ENCODE measurements around the gene CNOT6.
"Not testable (repeated sequence)": the region's sequence is repeated elsewhere in the genome, so short reads cannot be mapped to it uniquely, and the experiment has no call there.

Gene CNOT6

GRCh38 chr5:180470966-180471582, 23.1 kb upstream of the CNOT6 start:
- CTCF ChIA-PET: interaction anchor here (0.5 to 3.3 kb wide), 14 partner anchors 10 to 468 kb away, joined by 3 to 33 read pairs (median 4); no protein-coding TSS in a partner anchor
- WGBS (ENCODE audit: insufficient coverage): 34% methylated on average over 15 of the region's 16 CpGs
- H3K4me3 ChIP-seq (ENCODE audit: control insufficient read depth in 1 of 7, extremely low read depth in 1 of 7, insufficient read depth in 4 of 7, low read depth in 2 of 7, low read length in 6 of 7): no peak overlapping the region
- H3K9me3 ChIP-seq (ENCODE audit: control extremely low read depth in 1 of 5, control insufficient read depth in 4 of 5, insufficient read depth in 2 of 5, low read depth in 1 of 5, low read length in 4 of 5): no peaks in the 10 kb centered on the region
- no peaks in the 10 kb centered on the region for H3K36me3 ChIP-seq (ENCODE audit: control insufficient read depth in 4 of 4, insufficient read depth in 4 of 4, low read length in 3 of 4)
- H3K27ac ChIP-seq (ENCODE audit: insufficient read depth in 1 of 2, low read depth in 1 of 2, low read length in 2 of 2, poor library complexity in 1 of 2, severe bottlenecking in 2 of 2): no peak overlapping the region
- peaks cover 0 to 7% (median 6%) of the 10 kb centered on the region in 5 experiments for H3K27me3 ChIP-seq (replicated peaks in 2 of 5; ENCODE audit: control insufficient read depth in 4 of 5, insufficient read depth in 5 of 5, low read length in 4 of 5)
- POLR2A ChIA-PET: no interaction called here
- H3K4me1 ChIP-seq (ENCODE audit: control extremely low read depth in 1 of 4, control insufficient read depth in 4 of 4, insufficient read depth in 4 of 4, low read length in 3 of 4): no peaks in the 10 kb centered on the region
- peak; percentile 61 to 79 (median 73) for DNase-seq

DNA sequence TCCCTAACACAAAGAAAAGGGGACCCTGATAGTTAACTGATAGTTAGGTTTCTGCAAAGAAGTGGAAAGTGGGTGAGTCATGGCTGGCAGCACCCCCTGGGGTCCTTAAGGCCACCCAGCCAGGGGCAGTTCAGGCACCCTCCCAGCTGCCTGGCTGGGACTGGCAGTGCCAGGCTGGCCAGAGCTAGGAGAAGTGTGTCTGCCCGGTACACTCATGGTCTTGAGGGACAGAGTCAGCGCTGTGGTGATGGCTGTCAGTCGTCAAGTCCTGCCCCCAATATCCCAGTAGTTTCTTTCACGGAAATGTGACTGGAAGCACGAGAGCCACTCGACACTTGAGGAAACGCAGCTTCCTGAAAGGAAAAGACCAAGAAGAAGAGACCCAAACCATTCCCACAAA, 22.3 kb upstream of the CNOT6 start:
- H3K9me3 ChIP-seq (ENCODE audit: control extremely low read depth in 1 of 5, control insufficient read depth in 4 of 5, insufficient read depth in 2 of 5, low read depth in 1 of 5, low read length in 4 of 5): no peaks in the 10 kb centered on the region
- peaks cover 0 to 7% (median 6%) of the 10 kb centered on the region in 5 experiments for H3K27me3 ChIP-seq (replicated peaks in 2 of 5; ENCODE audit: control insufficient read depth in 4 of 5, insufficient read depth in 5 of 5, low read length in 4 of 5)
- H3K27ac ChIP-seq (ENCODE audit: insufficient read depth in 1 of 2, low read depth in 1 of 2, low read length in 2 of 2, poor library complexity in 1 of 2, severe bottlenecking in 2 of 2): no peak overlapping the region
- ChIA-PET POLR2A (no interaction called here), CTCF (interaction anchor here (1.0 to 3.3 kb wide), 10 partner anchors 10 to 289 kb away, joined by 3 to 33 read pairs (median 6); no protein-coding TSS in a partner anchor)
- no peaks in the 10 kb centered on the region for H3K36me3 ChIP-seq (ENCODE audit: control insufficient read depth in 4 of 4, insufficient read depth in 4 of 4, low read length in 3 of 4)
- 77% methylated on average over 7 of the region's 7 CpGs for WGBS (ENCODE audit: insufficient coverage)
- no peaks in the 10 kb centered on the region for H3K4me1 ChIP-seq (ENCODE audit: control extremely low read depth in 1 of 4, control insufficient read depth in 4 of 4, insufficient read depth in 4 of 4, low read length in 3 of 4)
- H3K4me3 ChIP-seq (ENCODE audit: control insufficient read depth in 1 of 7, extremely low read depth in 1 of 7, insufficient read depth in 4 of 7, low read depth in 2 of 7, low read length in 6 of 7): no peak overlapping the region
- no peak for DNase-seq

DNA sequence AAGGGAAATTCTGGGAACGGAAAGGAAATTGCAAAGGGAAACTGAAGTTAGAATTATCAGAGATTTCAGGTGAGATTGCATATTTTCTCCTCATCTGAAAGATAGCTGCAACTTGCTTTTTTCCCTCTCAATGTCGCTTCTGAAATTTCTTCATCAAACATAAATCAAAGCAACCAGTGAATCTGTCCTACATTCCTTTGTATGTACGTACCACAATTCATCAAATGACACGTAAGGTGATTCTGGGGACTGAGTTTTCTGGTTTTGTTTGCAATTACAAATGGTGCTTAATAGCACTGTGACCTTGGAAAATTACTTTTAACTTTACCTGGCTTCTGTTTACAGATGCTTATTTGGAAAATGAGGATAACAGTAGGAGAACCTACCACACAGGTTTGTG, 21.9 kb upstream of the CNOT6 start:
- Histone ChIP-seq H3K4me1 (ENCODE audit: control extremely low read depth in 1 of 4, control insufficient read depth in 4 of 4, insufficient read depth in 4 of 4, low read length in 3 of 4) (no peaks in the 10 kb centered on the region), H3K4me3 (ENCODE audit: control insufficient read depth in 1 of 7, extremely low read depth in 1 of 7, insufficient read depth in 4 of 7, low read depth in 2 of 7, low read length in 6 of 7) (no peak overlapping the region), H3K27ac (ENCODE audit: insufficient read depth in 1 of 2, low read depth in 1 of 2, low read length in 2 of 2, poor library complexity in 1 of 2, severe bottlenecking in 2 of 2) (no peak overlapping the region), H3K36me3 (ENCODE audit: control insufficient read depth in 4 of 4, insufficient read depth in 4 of 4, low read length in 3 of 4) (no peaks in the 10 kb centered on the region), H3K9me3 (ENCODE audit: control extremely low read depth in 1 of 5, control insufficient read depth in 4 of 5, insufficient read depth in 2 of 5, low read depth in 1 of 5, low read length in 4 of 5) (no peaks in the 10 kb centered on the region), H3K27me3 (replicated peaks in 2 of 5; ENCODE audit: control insufficient read depth in 4 of 5, insufficient read depth in 5 of 5, low read length in 4 of 5) (peaks cover 0 to 7% (median 6%) of the 10 kb centered on the region in 5 experiments)
- ChIA-PET CTCF (interaction anchor here (1.5 to 3.3 kb wide), 5 partner anchors 8 to 178 kb away, joined by 5 to 33 read pairs (median 8); no protein-coding TSS in a partner anchor), POLR2A (no interaction called here)
- WGBS (ENCODE audit: insufficient coverage): no CpG with 5 or more reads among the region's 4 CpGs
- DNase-seq: no peak

GRCh38 chr5:180473386-180473785, 20.8 kb upstream of the CNOT6 start:
- WGBS (ENCODE audit: insufficient coverage): 98% methylated on average over 8 of the region's 8 CpGs
- DNase-seq; H3K36me3 ChIP-seq (ENCODE audit: control insufficient read depth in 4 of 4, insufficient read depth in 4 of 4, low read length in 3 of 4); H3K27ac ChIP-seq (ENCODE audit: insufficient read depth in 1 of 2, low read depth in 1 of 2, low read length in 2 of 2, poor library complexity in 1 of 2, severe bottlenecking in 2 of 2); POLR2A ChIA-PET; H3K4me1 ChIP-seq (ENCODE audit: control extremely low read depth in 1 of 4, control insufficient read depth in 4 of 4, insufficient read depth in 4 of 4, low read length in 3 of 4); H3K27me3 ChIP-seq (replicated peaks in 2 of 5; ENCODE audit: control insufficient read depth in 4 of 5, insufficient read depth in 5 of 5, low read length in 4 of 5); H3K4me3 ChIP-seq (ENCODE audit: control insufficient read depth in 1 of 7, extremely low read depth in 1 of 7, insufficient read depth in 4 of 7, low read depth in 2 of 7, low read length in 6 of 7); H3K9me3 ChIP-seq (ENCODE audit: control extremely low read depth in 1 of 5, control insufficient read depth in 4 of 5, insufficient read depth in 2 of 5, low read depth in 1 of 5, low read length in 4 of 5): not testable (repeated sequence)
- CTCF ChIA-PET: interaction anchor here (1.5 to 3.3 kb wide), 3 partner anchors 10 to 194 kb away, joined by 4 to 33 read pairs (median 8); no protein-coding TSS in a partner anchor

- WGBS (ENCODE audit: insufficient coverage): 97% methylated on average over 11 of the region's 11 CpGs
- no peaks in the 10 kb centered on the region for H3K36me3 ChIP-seq (ENCODE audit: control insufficient read depth in 4 of 4, insufficient read depth in 4 of 4, low read length in 3 of 4)
- no peak overlapping the region for H3K4me3 ChIP-seq (ENCODE audit: control insufficient read depth in 1 of 7, extremely low read depth in 1 of 7, insufficient read depth in 4 of 7, low read depth in 2 of 7, low read length in 6 of 7)
- ChIA-PET POLR2A (no interaction called here), CTCF (interaction anchor here (0.6 to 2.2 kb wide), 5 partner anchors 11 to 195 kb away, joined by 3 to 8 read pairs (median 4); no protein-coding TSS in a partner anchor)
- DNase-seq: no peak
- no peaks in the 10 kb centered on the region for H3K4me1 ChIP-seq (ENCODE audit: control extremely low read depth in 1 of 4, control insufficient read depth in 4 of 4, insufficient read depth in 4 of 4, low read length in 3 of 4)
- peaks cover 0 to 7% (median 6%) of the 10 kb centered on the region in 5 experiments for H3K27me3 ChIP-seq (replicated peaks in 2 of 5; ENCODE audit: control insufficient read depth in 4 of 5, insufficient read depth in 5 of 5, low read length in 4 of 5)
- H3K9me3 ChIP-seq (ENCODE audit: control extremely low read depth in 1 of 5, control insufficient read depth in 4 of 5, insufficient read depth in 2 of 5, low read depth in 1 of 5, low read length in 4 of 5): no peaks in the 10 kb centered on the region
- H3K27ac ChIP-seq (ENCODE audit: insufficient read depth in 1 of 2, low read depth in 1 of 2, low read length in 2 of 2, poor library complexity in 1 of 2, severe bottlenecking in 2 of 2): no peak overlapping the region
Observed at GRCh38 chr5:180474569-180474968, 19.6 kb upstream of the CNOT6 start.

DNA sequence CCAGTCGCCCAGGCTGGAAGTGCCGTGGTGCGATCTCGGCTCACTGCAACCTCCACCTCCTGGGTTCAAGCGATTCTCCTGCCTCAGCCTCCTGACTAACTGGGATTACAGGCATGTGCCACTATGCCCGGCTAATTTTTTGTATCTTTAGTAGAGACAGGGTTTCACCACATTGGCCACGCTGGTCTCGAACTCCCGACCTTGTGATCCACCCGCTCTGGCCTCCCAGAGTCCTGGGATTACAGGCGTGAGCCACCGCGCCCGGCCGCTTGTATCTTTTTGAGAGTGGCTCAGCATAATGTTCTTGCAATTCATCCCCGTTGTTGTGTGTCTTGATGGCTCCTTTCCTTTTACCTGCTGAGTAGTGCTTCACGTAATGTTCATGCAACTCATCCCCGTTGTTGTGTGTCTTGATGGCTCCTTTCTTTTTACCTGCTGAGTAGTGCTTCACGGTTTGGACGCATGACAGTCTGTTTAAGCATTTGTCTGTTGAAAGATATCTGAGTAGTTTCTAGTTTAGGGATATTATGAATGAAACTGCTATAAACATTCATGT, 18.1 kb upstream of the CNOT6 start:
- H3K27ac ChIP-seq (ENCODE audit: insufficient read depth in 1 of 2, low read depth in 1 of 2, low read length in 2 of 2, poor library complexity in 1 of 2, severe bottlenecking in 2 of 2); H3K4me3 ChIP-seq (ENCODE audit: control insufficient read depth in 1 of 7, extremely low read depth in 1 of 7, insufficient read depth in 4 of 7, low read depth in 2 of 7, low read length in 6 of 7); POLR2A ChIA-PET; H3K4me1 ChIP-seq (ENCODE audit: control extremely low read depth in 1 of 4, control insufficient read depth in 4 of 4, insufficient read depth in 4 of 4, low read length in 3 of 4); DNase-seq; H3K9me3 ChIP-seq (ENCODE audit: control extremely low read depth in 1 of 5, control insufficient read depth in 4 of 5, insufficient read depth in 2 of 5, low read depth in 1 of 5, low read length in 4 of 5); H3K36me3 ChIP-seq (ENCODE audit: control insufficient read depth in 4 of 4, insufficient read depth in 4 of 4, low read length in 3 of 4); H3K27me3 ChIP-seq (replicated peaks in 2 of 5; ENCODE audit: control insufficient read depth in 4 of 5, insufficient read depth in 5 of 5, low read length in 4 of 5): not testable (repeated sequence)
- CTCF ChIA-PET: interaction anchor here (2.0 kb wide), 1 partner anchor 183 kb away, joined by 6 read pairs; no protein-coding TSS in a partner anchor
- 93% methylated on average over 17 of the region's 20 CpGs for WGBS (ENCODE audit: insufficient coverage)

- Histone ChIP-seq H3K27ac (ENCODE audit: insufficient read depth in 1 of 2, low read depth in 1 of 2, low read length in 2 of 2, poor library complexity in 1 of 2, severe bottlenecking in 2 of 2) (no peak overlapping the region), H3K9me3 (ENCODE audit: control extremely low read depth in 1 of 5, control insufficient read depth in 4 of 5, insufficient read depth in 2 of 5, low read depth in 1 of 5, low read length in 4 of 5) (no peaks in the 10 kb centered on the region), H3K27me3 (replicated peaks in 2 of 5; ENCODE audit: control insufficient read depth in 4 of 5, insufficient read depth in 5 of 5, low read length in 4 of 5) (no peaks in the 10 kb centered on the region), H3K4me1 (ENCODE audit: control extremely low read depth in 1 of 4, control insufficient read depth in 4 of 4, insufficient read depth in 4 of 4, low read length in 3 of 4) (no peaks in the 10 kb centered on the region), H3K4me3 (ENCODE audit: control insufficient read depth in 1 of 7, extremely low read depth in 1 of 7, insufficient read depth in 4 of 7, low read depth in 2 of 7, low read length in 6 of 7) (no peak overlapping the region), H3K36me3 (ENCODE audit: control insufficient read depth in 4 of 4, insufficient read depth in 4 of 4, low read length in 3 of 4) (no peaks in the 10 kb centered on the region)
- DNase-seq: no peak
- POLR2A ChIA-PET: no interaction called here
- CTCF ChIA-PET: no interaction called here
- WGBS (ENCODE audit: insufficient coverage): no CpG with 5 or more reads among the region's 7 CpGs
Observed at GRCh38 chr5:180484813-180485212, 9.4 kb upstream of the CNOT6 start.

Measured in common myeloid progenitor, CD34-positive (primary cell).